Measurements from ENCODE around the gene SOX6.

DNA sequence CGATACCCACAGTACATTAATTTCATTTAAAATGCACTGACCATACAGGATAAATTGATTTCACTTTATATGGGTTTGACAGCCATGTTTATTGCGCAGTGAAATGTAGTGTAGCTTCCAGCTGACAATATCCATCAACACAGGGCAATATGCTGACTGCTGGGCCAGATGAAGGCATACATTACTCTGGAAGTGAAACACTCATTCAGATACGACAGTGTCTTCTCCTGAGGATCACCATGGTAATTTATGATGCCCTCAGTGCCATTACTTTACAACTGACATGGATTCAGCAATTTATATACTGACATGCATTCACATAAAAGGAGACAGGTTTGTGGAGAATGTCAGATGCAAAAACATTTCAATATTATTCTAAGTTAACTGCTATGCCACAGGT lies 365.1 kb downstream of the SOX6 start:
- TF ChIP-seq, protein P1, sequence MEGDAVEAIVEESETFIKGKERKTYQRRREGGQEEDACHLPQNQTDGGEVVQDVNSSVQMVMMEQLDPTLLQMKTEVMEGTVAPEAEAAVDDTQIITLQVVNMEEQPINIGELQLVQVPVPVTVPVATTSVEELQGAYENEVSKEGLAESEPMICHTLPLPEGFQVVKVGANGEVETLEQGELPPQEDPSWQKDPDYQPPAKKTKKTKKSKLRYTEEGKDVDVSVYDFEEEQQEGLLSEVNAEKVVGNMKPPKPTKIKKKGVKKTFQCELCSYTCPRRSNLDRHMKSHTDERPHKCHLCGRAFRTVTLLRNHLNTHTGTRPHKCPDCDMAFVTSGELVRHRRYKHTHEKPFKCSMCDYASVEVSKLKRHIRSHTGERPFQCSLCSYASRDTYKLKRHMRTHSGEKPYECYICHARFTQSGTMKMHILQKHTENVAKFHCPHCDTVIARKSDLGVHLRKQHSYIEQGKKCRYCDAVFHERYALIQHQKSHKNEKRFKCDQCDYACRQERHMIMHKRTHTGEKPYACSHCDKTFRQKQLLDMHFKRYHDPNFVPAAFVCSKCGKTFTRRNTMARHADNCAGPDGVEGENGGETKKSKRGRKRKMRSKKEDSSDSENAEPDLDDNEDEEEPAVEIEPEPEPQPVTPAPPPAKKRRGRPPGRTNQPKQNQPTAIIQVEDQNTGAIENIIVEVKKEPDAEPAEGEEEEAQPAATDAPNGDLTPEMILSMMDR (IDR thresholded peaks at IDR 0.05) = no peak
- no peak for TF ChIP-seq EP300 (IDR thresholded peaks at IDR 0.05)

Measured in esophagus muscularis mucosa (tissue), 3 donors.